B cell (primary cell): ENCODE measurements around the gene MUC4. TPM values are rescaled to one million over a fixed set of nuclear protein-coding genes. Genes with fewer than 3 reads are reported as not detected.

Source experiments
- ATAC-seq: fragments of 200-7000 bp; cut with Tn5 transposase; one replicate; pipeline ENCODE4 v1.10.0; 2021; ENCODE audit warnings: low read depth, mild to moderate bottlenecking, moderate number of reproducible peaks, moderate library complexity
- CTCF ChIA-PET: fragments of 350-600 bp; sonication (Branson Sonifier 250); formaldehyde crosslinking; loops from one replicate; lab custom pipeline; 2021; ENCODE audit warnings: antibody characterized with exemption, inconsistent platforms; lab: Charles Lee
- POLR2A ChIA-PET: fragments of 350-600 bp; sonication (Branson Sonifier 250); formaldehyde crosslinking; loops from one replicate; lab custom pipeline; 2021; ENCODE audit warnings: antibody characterized with exemption; lab: Charles Lee
- DNase-seq: peaks from one replicate; pipeline ENCODE4 v3.0.0; 2013
- H2AFZ ChIP-seq: 2 replicates; pipeline ENCODE4 v1.6.1; 2012; ENCODE audit warnings: mild to moderate bottlenecking, low read depth, low read length; ENCODE audit not compliant: insufficient read depth, poor library complexity, severe bottlenecking
- H3K27ac ChIP-seq, 2 donors: 1 replicate in 1 of 2; 2 replicates in 1 of 2; pipeline ENCODE4 v1.5.1; 2012 to 2013; ENCODE audit warnings: low read length in 2 of 2, mild to moderate bottlenecking in 2 of 2, moderate library complexity in 1 of 2
- H3K27me3 ChIP-seq, 4 experiments: fragments of 200-600 bp in 1 of 4; sonication (generic) in 1 of 4; replicated peaks in 1 of 4; 1 replicate in 2 of 4; 2 replicates in 2 of 4; pipeline versions ENCODE4 v1.6.1 to v1.7.0; 2013 to 2016; ENCODE audit warnings: low read length in 3 of 4, mild to moderate bottlenecking in 2 of 4, mixed read lengths in 1 of 4, moderate library complexity in 1 of 4; ENCODE audit not compliant: insufficient read depth in 4 of 4, control insufficient read depth in 3 of 4; ENCODE audit errors: control extremely low read depth in 1 of 4
- H3K36me3 ChIP-seq, 2 experiments: replicated peaks in 1 of 2; 1 replicate in 1 of 2; 2 replicates in 1 of 2; pipeline versions ENCODE4 v1.6.1 to v1.7.1; 2013; ENCODE audit warnings: low read length in 1 of 2; ENCODE audit not compliant: insufficient read depth in 2 of 2, control insufficient read depth in 1 of 2; ENCODE audit errors: control extremely low read depth in 1 of 2, extremely low read depth in 1 of 2
- H3K4me1 ChIP-seq, 2 donors: fragments of 200-600 bp in 1 of 2; sonication (generic) in 1 of 2; 1 replicate in 1 of 2; 2 replicates in 1 of 2; pipeline versions ENCODE4 v1.5.1 to v1.6.1; 2013 to 2017; ENCODE audit warnings: low read length in 2 of 2; ENCODE audit not compliant: control insufficient read depth in 2 of 2, insufficient read depth in 2 of 2
- H3K4me2 ChIP-seq: replicated peaks from 2 replicates; pipeline ENCODE3; 2012; ENCODE audit warnings: mild to moderate bottlenecking, low read depth, low read length; ENCODE audit not compliant: poor library complexity, severe bottlenecking
- H3K4me3 ChIP-seq, 5 experiments: fragments of 200-600 bp in 1 of 5; sonication (generic) in 1 of 5; 1 replicate in 3 of 5; 2 replicates in 2 of 5; pipeline versions ENCODE4 v1.5.1 to v1.7.0; 2011 to 2016; ENCODE audit warnings: low read length in 4 of 5, mild to moderate bottlenecking in 4 of 5, low read depth in 2 of 5, control low read depth in 1 of 5, moderate library complexity in 1 of 5; ENCODE audit not compliant: insufficient read depth in 1 of 5; ENCODE audit errors: control extremely low read depth in 1 of 5, extremely low read depth in 1 of 5
- H3K79me2 ChIP-seq: fragments of 200-600 bp; sonication (generic); one replicate; pipeline ENCODE4 v1.6.0; 2016; ENCODE audit warnings: low read length; ENCODE audit not compliant: control insufficient read depth, insufficient read depth
- H3K9ac ChIP-seq: fragments of 200-600 bp; sonication (generic); 2 replicates; pipeline ENCODE4 v1.6.1; 2017; ENCODE audit warnings: mild to moderate bottlenecking, low read length, moderate library complexity
- H3K9me3 ChIP-seq, 3 donors: one replicate each; pipeline versions ENCODE4 v1.6.1 to v1.7.1; 2013; ENCODE audit warnings: low read length in 2 of 3; ENCODE audit not compliant: control insufficient read depth in 2 of 3, insufficient read depth in 1 of 3; ENCODE audit errors: control extremely low read depth in 1 of 3
- H4K20me1 ChIP-seq: 2 replicates; pipeline ENCODE4 v1.6.0; 2012; ENCODE audit warnings: mild to moderate bottlenecking, low read length; ENCODE audit not compliant: insufficient read depth, control insufficient read depth, poor library complexity, severe bottlenecking
- H3K27ac Mint-ChIP-seq: one replicate; pipeline ENCODE4 v1.8.0; 2021; ENCODE audit warnings: mixed read lengths
- H3K27me3 Mint-ChIP-seq: one replicate; pipeline ENCODE4 v1.8.0; 2021; ENCODE audit warnings: mixed read lengths
- H3K4me1 Mint-ChIP-seq: one replicate; pipeline ENCODE4 v1.8.0; 2021; ENCODE audit warnings: mixed read lengths
- H3K4me3 Mint-ChIP-seq: one replicate; pipeline ENCODE4 v1.8.0; 2021; ENCODE audit warnings: mixed read lengths
- H3K9me3 Mint-ChIP-seq: one replicate; pipeline ENCODE4 v1.8.0; 2022; ENCODE audit warnings: mixed read lengths; ENCODE audit not compliant: insufficient read depth
- EZH2 ChIP-seq: IDR thresholded peaks from 2 replicates; pipeline ENCODE4 v1.6.1; 2012; ENCODE audit warnings: borderline replicate concordance, low read depth, mild to moderate bottlenecking, moderate library complexity, low read length; ENCODE audit not compliant: insufficient read depth, poor library complexity, severe bottlenecking
- WGBS: methylation state at CpG from one replicate; pipeline ENCODE4 v1.1.5; 2013; ENCODE audit warnings: missing lambda C conversion rate; ENCODE audit not compliant: insufficient coverage; 5-methylcytosine and 5-hydroxymethylcytosine counted together
- intact Hi-C: fragments of 100-400 bp; cut with micrococcal nuclease; formaldehyde crosslinking; loops from one replicate; pipeline ENCODE4 v1.10.0; 2022
- polyA plus RNA-seq: library from polyadenylated mRNA; depleted of rRNA; stranded (reverse); fragments of >200 nt; gene quantifications from 2 replicates; pipeline ENCODE4 v1.2.3, GENCODE V29; 2012
- total RNA-seq, 2 donors: library from RNA; stranded (reverse); fragments of 120-200 nt in 1 of 2; gene quantifications; 1 replicate in 1 of 2; 2 replicates in 1 of 2; pipeline versions ENCODE4 v1.2.3 to v1.2.4, GENCODE V29; 2013 to 2022
- TF ChIP-seq, protein P1 (sequence below): fragments of 200-600 bp; IDR thresholded peaks from one replicate; pipeline ENCODE4 v1.8.0; 2022; ENCODE audit warnings: antibody characterized with exemption, mild to moderate bottlenecking

The MUC4 gene
- total and polyA plus RNA-seq, 2 donors (not counting 1 experiment from before 2014, with no cell fraction given) = 0.22 to 1.2 TPM

DNA sequence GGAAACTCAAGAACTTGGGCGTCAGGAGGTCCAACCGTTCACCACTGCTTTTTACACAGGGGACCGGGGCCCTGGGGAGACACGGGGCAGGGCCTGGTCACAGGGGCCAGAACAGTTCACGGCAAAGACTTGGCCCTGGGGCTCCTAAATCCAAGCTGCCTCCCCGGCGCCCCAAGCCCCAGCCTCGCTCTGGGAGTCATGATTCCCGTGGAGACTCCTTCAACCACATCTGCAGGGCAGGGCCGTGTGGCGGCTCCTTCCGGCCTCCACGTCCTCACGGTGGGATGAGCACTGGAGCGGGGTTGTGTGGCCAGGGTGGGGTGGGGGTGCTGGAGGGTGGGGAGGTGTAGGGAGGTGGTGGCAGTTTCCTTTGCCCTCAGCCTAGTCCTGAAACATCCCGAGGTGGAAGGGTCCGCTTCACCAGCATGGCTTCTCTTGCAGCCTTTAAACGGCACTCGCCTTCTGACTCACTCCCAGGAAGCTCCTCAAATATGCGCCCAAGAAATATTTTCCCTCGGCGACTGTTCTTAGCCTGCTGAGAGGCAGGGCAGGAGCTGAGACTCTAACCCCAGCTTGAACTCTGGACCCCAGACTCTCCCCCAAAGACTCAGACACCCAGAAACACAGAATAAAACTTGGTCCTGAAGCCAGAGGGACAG lies 1.8 kb downstream of the MUC4 start:
- Histone ChIP-seq H3K4me2 (no peak overlapping the region), H2AFZ (no peak overlapping the region), H3K4me1 (peaks cover 0 to 13% of the 10 kb centered on the region in 2 donors), H3K9me3 (peaks cover 0 to 2% (median 0%) of the 10 kb centered on the region in 3 donors), H4K20me1 (no peaks in the 10 kb centered on the region), H3K27ac (no peak overlapping the region), H3K4me3 (no peak overlapping the region), H3K79me2 (no peaks in the 10 kb centered on the region), H3K27me3 (peaks cover 0 to 5% (median 0%) of the 10 kb centered on the region in 4 experiments), H3K36me3 (no peaks in the 10 kb centered on the region), H3K9ac (no peak overlapping the region)
- 92% methylated on average over 13 of the region's 22 CpGs for WGBS
- peaks cover 13% of the 10 kb centered on the region for H3K4me1 Mint-ChIP-seq
- no peak for TF ChIP-seq EZH2
- TF ChIP-seq, protein P1, sequence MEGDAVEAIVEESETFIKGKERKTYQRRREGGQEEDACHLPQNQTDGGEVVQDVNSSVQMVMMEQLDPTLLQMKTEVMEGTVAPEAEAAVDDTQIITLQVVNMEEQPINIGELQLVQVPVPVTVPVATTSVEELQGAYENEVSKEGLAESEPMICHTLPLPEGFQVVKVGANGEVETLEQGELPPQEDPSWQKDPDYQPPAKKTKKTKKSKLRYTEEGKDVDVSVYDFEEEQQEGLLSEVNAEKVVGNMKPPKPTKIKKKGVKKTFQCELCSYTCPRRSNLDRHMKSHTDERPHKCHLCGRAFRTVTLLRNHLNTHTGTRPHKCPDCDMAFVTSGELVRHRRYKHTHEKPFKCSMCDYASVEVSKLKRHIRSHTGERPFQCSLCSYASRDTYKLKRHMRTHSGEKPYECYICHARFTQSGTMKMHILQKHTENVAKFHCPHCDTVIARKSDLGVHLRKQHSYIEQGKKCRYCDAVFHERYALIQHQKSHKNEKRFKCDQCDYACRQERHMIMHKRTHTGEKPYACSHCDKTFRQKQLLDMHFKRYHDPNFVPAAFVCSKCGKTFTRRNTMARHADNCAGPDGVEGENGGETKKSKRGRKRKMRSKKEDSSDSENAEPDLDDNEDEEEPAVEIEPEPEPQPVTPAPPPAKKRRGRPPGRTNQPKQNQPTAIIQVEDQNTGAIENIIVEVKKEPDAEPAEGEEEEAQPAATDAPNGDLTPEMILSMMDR = no peak
- ChIA-PET CTCF (no interaction called here), POLR2A (no interaction called here)
- H3K4me3 Mint-ChIP-seq = no peak overlapping the region
- ATAC-seq (no peak), DNase-seq (no peak)
- no peaks in the 10 kb centered on the region for H3K9me3 Mint-ChIP-seq
- H3K27me3 Mint-ChIP-seq = peaks cover 40% of the 10 kb centered on the region
- no peak overlapping the region for H3K27ac Mint-ChIP-seq
- intact Hi-C loops = no loop called here

- Mint-ChIP-seq H3K27me3 (peaks cover 41% of the 10 kb centered on the region), H3K4me3 (no peak overlapping the region)
- TF ChIP-seq, protein P1 = no peak
- TF ChIP-seq EZH2 = no peak
Observed at GRCh38 chr3:195809291-195809785, 2.4 kb downstream of the MUC4 start.

More at GRCh38 chr3:195809291-195809785, 2.4 kb downstream of the MUC4 start:
- DNase-seq (no peak), ATAC-seq (no peak)
- Histone ChIP-seq H3K79me2 (no peaks in the 10 kb centered on the region), H3K9me3 (peaks cover 0 to 2% (median 0%) of the 10 kb centered on the region in 3 donors), H2AFZ (no peak overlapping the region), H3K36me3 (no peaks in the 10 kb centered on the region), H3K27me3 (peaks cover 0 to 7% (median 0%) of the 10 kb centered on the region in 4 experiments), H3K27ac (no peak overlapping the region), H3K4me3 (no peak overlapping the region), H3K4me2 (no peak overlapping the region), H3K9ac (no peak overlapping the region), H3K4me1 (peaks cover 0 to 18% of the 10 kb centered on the region in 2 donors), H4K20me1 (no peaks in the 10 kb centered on the region)
- intact Hi-C loops = no loop called here
- ChIA-PET POLR2A (no interaction called here), CTCF (no interaction called here)
- H3K4me1 Mint-ChIP-seq = peaks cover 16% of the 10 kb centered on the region
- 84% methylated on average over 17 of the region's 17 CpGs for WGBS
- no peaks in the 10 kb centered on the region for H3K9me3 Mint-ChIP-seq
- H3K27ac Mint-ChIP-seq = no peak overlapping the region
